Bronchial epithelial cell (primary cell): ENCODE measurements around the gene RENBP. TPM values are rescaled to one million over a fixed set of nuclear protein-coding genes. Genes with fewer than 3 reads are reported as not detected.

Source experiments
- DNase-seq: peaks from one replicate; pipeline ENCODE4 v3.0.0-alpha.2; 2010; ENCODE audit warnings: low read depth
- FAIRE-seq: peaks from 2 replicates; lab custom pipeline; 2011; peaks lifted over from hg19 to GRCh38; lab: Jason Lieb, UNC
- H3K27me3 ChIP-seq: 2 replicates; pipeline ENCODE4 v1.5.1; 2011; ENCODE audit warnings: low read length; ENCODE audit not compliant: control insufficient read depth, insufficient read depth
- H3K36me3 ChIP-seq: 2 replicates; pipeline ENCODE4 v1.5.1; 2011; ENCODE audit warnings: low read length; ENCODE audit not compliant: control insufficient read depth, insufficient read depth
- H3K4me3 ChIP-seq: 2 replicates; pipeline ENCODE4 v1.5.1; 2011; ENCODE audit warnings: mild to moderate bottlenecking, low read depth, low read length, control low read depth
- CTCF ChIP-seq: IDR thresholded peaks from 2 replicates; pipeline ENCODE4 v1.5.1; 2011; ENCODE audit warnings: mild to moderate bottlenecking, moderate library complexity, low read length, control low read depth, inconsistent platforms; ENCODE audit not compliant: insufficient read depth, severe bottlenecking
- total RNA-seq: library from RNA; depleted of rRNA; stranded (reverse); fragments of >200 nt; gene quantifications from 2 replicates; pipeline ENCODE4 v1.2.1, GENCODE V29; 2014

The RENBP gene
- total RNA-seq, 1 donor from 2014 or later: 10.3 TPM

DNA sequence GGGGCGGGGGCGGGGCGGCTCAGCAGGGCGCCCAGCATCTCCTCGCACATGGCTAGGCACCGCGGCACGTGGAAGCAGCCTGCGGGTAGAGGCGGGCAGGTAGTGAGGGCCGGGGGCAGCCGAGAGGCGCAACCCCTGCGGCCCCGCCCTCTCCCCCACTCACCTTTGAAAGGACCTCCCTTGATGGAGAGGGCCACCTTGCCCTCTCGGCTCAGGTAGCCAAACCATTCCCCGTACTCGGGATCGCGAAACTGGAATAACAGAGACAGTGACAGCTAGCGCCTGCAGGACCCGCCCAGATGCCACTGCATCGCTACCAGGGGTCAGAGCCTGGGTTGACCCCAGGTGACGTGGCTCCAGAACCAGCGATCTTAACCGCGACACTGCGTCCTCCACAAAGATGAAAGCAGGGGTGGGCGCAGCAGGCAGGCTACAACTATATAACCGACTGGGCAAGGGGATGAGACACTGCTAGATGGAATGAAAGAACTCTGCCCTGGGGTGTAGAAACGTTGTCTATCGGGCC is 9.1 kb downstream of the RENBP start:
- Histone ChIP-seq H3K4me3 (peak overlapping the region; percentile 41), H3K27me3 (no peaks in the 10 kb centered on the region), H3K36me3 (peaks cover 3% of the 10 kb centered on the region)
- no peak for DNase-seq
- TF ChIP-seq CTCF: no peak
- no peak for FAIRE-seq

DNA sequence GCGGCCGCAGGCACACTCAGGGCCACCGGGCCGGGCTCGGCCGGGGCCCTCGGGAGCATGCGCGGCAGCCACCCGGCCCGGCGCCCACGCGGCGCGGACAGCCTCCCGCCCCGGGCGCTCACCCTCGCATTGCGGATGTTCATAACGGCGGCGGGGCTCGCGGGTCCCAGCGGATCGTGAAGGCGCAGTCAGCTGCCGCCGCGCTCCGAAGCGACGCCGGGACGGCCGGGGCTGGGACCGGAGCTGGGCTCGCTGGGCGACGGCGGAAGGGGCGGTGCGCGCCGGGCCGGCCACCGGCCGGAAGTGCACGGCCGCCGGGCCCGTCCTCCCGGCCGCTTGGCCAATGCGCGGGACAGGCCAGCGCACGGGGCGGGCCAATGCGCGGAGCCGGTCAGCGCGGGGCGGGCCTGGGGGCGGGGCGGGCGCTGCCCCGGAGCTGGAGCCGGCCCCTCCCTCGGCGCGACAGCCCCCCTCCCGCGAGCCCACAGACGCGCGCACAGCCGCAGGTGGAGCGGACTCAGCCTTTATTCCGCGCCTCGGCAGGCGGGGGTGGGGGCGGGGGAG is 9.6 kb downstream of the RENBP start, which contains the start of gene NAA10:
TSS of gene NAA10 (minus strand) at position 276 of the 564 bp plus-strand sequence. CDS start at position 143, 133 bp downstream.
- no peak for TF ChIP-seq CTCF
- Histone ChIP-seq H3K36me3 (peaks cover 4% of the 10 kb centered on the region), H3K27me3 (no peaks in the 10 kb centered on the region), H3K4me3 (peak within 1 kb of the TSS; percentile 61)
- peak; percentile 43 for DNase-seq
- no peak for FAIRE-seq

DNA sequence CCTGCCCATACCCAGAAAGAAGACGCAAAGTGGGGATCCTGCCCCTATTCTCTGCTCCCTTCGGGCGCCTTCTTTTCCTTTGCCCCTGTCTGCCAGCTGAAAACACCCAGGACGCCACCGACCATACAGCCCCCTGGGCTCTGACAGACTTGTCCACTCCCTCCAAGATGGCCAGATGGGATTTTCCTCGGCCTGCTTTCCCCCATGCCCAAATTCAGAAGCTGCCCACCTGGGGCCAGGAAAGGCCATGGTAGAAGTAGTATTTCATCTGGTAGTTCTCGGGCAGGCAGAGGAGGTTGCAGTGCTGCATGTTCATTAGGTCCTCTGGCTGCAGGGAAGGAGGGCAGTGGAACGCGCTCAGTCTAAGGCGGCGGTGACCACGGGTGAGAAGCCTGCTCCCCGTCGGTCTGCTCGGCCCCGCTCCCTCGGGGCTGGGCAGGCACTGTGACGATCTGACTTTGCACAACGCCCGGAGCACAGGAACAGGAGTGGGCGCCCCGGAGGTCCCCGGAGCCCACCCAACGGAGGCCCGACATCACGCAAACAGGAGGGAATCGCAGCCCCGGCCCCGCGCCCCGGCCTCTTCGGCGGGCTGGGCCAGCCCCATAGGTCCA is 10.2 kb downstream of the RENBP start:
- FAIRE-seq: no peak
- H3K27me3 ChIP-seq: no peaks in the 10 kb centered on the region
- peak overlapping the region; percentile 61 for H3K4me3 ChIP-seq
- peaks cover 4% of the 10 kb centered on the region for H3K36me3 ChIP-seq
- TF ChIP-seq CTCF: no peak
- no peak for DNase-seq

DNA sequence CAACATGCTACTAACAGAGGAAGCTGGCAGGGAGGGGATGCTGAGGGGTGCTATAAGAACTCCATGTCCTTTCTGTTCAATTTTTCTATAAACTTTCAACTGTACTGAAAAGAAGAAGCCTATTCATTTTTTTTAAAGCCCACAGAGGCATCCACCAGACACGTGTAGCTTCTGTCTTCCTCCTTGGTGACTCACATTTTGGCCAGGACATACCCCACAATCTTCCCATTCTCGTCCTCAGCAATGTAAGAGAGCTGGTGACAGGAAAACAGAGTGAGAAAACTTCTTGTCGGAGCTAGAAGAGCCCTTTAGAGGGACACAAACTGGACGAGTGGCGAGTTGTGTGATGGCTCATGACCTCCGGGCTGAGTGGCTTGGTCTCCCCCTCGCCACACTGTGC is 10.7 kb downstream of the RENBP start:
- FAIRE-seq (no peak), DNase-seq (peak; percentile 17)
- Histone ChIP-seq H3K36me3 (peaks cover 4% of the 10 kb centered on the region), H3K27me3 (no peaks in the 10 kb centered on the region), H3K4me3 (peak overlapping the region; percentile 61)
- TF ChIP-seq CTCF: no peak

DNA sequence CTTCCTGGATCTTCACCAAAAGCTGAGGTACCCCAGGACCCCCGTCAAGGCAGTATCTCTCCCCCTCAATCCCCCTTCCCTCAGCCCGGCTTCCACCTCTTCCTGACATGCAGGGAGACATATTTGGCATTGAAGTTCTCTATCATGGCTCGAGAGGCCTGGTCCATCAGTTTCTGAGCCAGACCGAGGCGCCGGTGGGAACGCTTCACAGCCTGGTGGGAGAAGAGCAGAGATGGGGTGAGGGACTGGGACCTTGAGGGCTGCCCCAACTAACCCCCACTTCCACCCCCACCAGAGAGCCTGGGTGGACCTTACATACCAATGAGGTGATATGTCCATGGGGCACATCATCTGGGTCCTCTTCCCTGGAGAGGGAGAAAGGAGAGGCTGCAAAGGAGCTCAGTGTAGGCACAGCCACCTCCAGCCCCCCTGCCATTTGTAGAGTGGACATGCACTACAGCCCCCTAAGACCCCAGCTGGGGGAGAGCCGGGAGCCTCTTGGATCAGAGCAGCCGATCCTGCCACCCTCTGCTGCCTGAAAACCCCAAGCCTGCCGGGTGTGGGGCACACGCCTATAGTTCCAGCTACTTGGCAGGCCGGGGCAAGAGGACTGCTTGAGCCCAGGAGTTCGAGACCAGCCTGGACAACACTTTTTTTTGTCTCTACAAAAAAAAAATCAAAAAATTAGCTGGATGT is 12.1 kb downstream of the RENBP start:
- no peak for DNase-seq
- FAIRE-seq: no peak
- no peak for TF ChIP-seq CTCF
- Histone ChIP-seq H3K27me3 (no peaks in the 10 kb centered on the region), H3K4me3 (no peak overlapping the region), H3K36me3 (peaks cover 4% of the 10 kb centered on the region)
